KMS-11 (cell line): ENCODE measurements around the gene CCDC127.

Experiments used
- H2AFZ ChIP-seq: fragments of 200-600 bp; sonication (generic); 2 replicates; pipeline ENCODE4 v1.6.1; 2016; ENCODE audit warnings: antibody characterized with exemption, mixed run types, low read depth
- H3K27ac ChIP-seq: fragments of 200-600 bp; sonication (generic); 2 replicates; pipeline ENCODE4 v1.6.1; 2016; ENCODE audit warnings: mild to moderate bottlenecking, mixed run types
- H3K27me3 ChIP-seq: fragments of 200-600 bp; sonication (generic); 2 replicates; pipeline ENCODE4 v1.6.1; 2017; ENCODE audit warnings: mild to moderate bottlenecking, low read depth, mixed run types, moderate library complexity; ENCODE audit not compliant: insufficient read depth
- H3K36me3 ChIP-seq: fragments of 200-600 bp; sonication (generic); 2 replicates; pipeline ENCODE4 v1.6.1; 2017; ENCODE audit warnings: mild to moderate bottlenecking, mixed run types; ENCODE audit not compliant: insufficient read depth
- H3K4me1 ChIP-seq: fragments of 200-600 bp; sonication (generic); 2 replicates; pipeline ENCODE4 v1.6.1; 2016; ENCODE audit warnings: mild to moderate bottlenecking, low read depth, mixed run types; ENCODE audit not compliant: poor library complexity, severe bottlenecking
- H3K4me2 ChIP-seq: fragments of 200-600 bp; sonication (generic); 2 replicates; pipeline ENCODE4 v1.7.0; 2016; ENCODE audit warnings: mild to moderate bottlenecking, mixed run types
- H3K4me3 ChIP-seq: fragments of 200-600 bp; sonication (generic); IDR thresholded peaks from 2 replicates; pipeline ENCODE4 v1.6.1; 2017; ENCODE audit warnings: low read depth, low read length, mixed read lengths; ENCODE audit not compliant: insufficient read depth
- H3K79me2 ChIP-seq: fragments of 200-600 bp; sonication (generic); 2 replicates; pipeline ENCODE4 v1.6.1; 2016; ENCODE audit warnings: low read depth, mixed run types; ENCODE audit not compliant: insufficient read depth
- H3K9ac ChIP-seq: fragments of 200-600 bp; sonication (generic); 2 replicates; pipeline ENCODE4 v1.6.1; 2016; ENCODE audit warnings: mild to moderate bottlenecking, mixed run types
- H4K20me1 ChIP-seq: fragments of 200-600 bp; sonication (generic); 2 replicates; pipeline ENCODE4 v1.6.1; 2016; ENCODE audit warnings: mild to moderate bottlenecking, mixed run types; ENCODE audit not compliant: insufficient read depth
- CTCF ChIP-seq: fragments of 200-600 bp; sonication (generic); conservative IDR thresholded peaks from 2 replicates; pipeline ENCODE4 v1.6.1; 2017; ENCODE audit warnings: low read depth, mild to moderate bottlenecking, antibody characterized with exemption, low read length, moderate library complexity, mixed read lengths

The CCDC127 gene

GRCh38 chr5:200985-201384 is 17.0 kb downstream of the CCDC127 start:
- no peak overlapping the region for H2AFZ ChIP-seq
- H3K4me2 ChIP-seq: no peak overlapping the region

GRCh38 chr5:199950-200645 is 17.9 kb downstream of the CCDC127 start:
- H3K36me3 ChIP-seq: no peaks in the 10 kb centered on the region
- no peaks in the 10 kb centered on the region for H4K20me1 ChIP-seq
- peaks cover 7% of the 10 kb centered on the region; the same call in 1 of the 2 replicates for H3K79me2 ChIP-seq
- H3K27ac ChIP-seq: no peak overlapping the region
- no peak for TF ChIP-seq CTCF
- no peak overlapping the region for H3K4me2 ChIP-seq
- no peaks in the 10 kb centered on the region for H3K4me1 ChIP-seq
- no peak overlapping the region for H3K4me3 ChIP-seq
- H3K27me3 ChIP-seq: no peaks in the 10 kb centered on the region
- H2AFZ ChIP-seq: no peak overlapping the region
- H3K9ac ChIP-seq: no peak overlapping the region

More at GRCh38 chr5:200985-201384, 17.0 kb downstream of the CCDC127 start:
- no peak overlapping the region for H3K9ac ChIP-seq
- no peaks in the 10 kb centered on the region for H4K20me1 ChIP-seq
- peaks cover 3% of the 10 kb centered on the region; the same call in 1 of the 2 replicates for H3K79me2 ChIP-seq
- no peak for TF ChIP-seq CTCF
- H3K4me1 ChIP-seq: no peaks in the 10 kb centered on the region
- H3K27me3 ChIP-seq: no peaks in the 10 kb centered on the region
- H3K4me3 ChIP-seq: no peak overlapping the region
- peaks cover 5% of the 10 kb centered on the region; the same call in 1 of the 2 replicates for H3K36me3 ChIP-seq
- H3K27ac ChIP-seq: no peak overlapping the region

GRCh38 chr5:199197-199949 is 18.6 kb downstream of the CCDC127 start:
- Histone ChIP-seq H3K79me2 (peaks cover 15% of the 10 kb centered on the region; the same call in 1 of the 2 replicates), H4K20me1 (no peaks in the 10 kb centered on the region), H2AFZ (no peak overlapping the region), H3K9ac (no peak overlapping the region), H3K4me2 (no peak overlapping the region), H3K36me3 (peaks cover 5% of the 10 kb centered on the region; the same call in 1 of the 2 replicates), H3K4me3 (no peak overlapping the region), H3K4me1 (no peaks in the 10 kb centered on the region), H3K27ac (no peak overlapping the region), H3K27me3 (no peaks in the 10 kb centered on the region)
- no peak for TF ChIP-seq CTCF

GRCh38 chr5:198516-199196 is 19.3 kb downstream of the CCDC127 start:
- Histone ChIP-seq H3K27me3 (no peaks in the 10 kb centered on the region), H3K4me2 (no peak overlapping the region), H4K20me1 (no peaks in the 10 kb centered on the region), H3K79me2 (peaks cover 22% of the 10 kb centered on the region; the same call in 1 of the 2 replicates), H3K4me3 (no peak overlapping the region), H3K4me1 (no peaks in the 10 kb centered on the region), H3K36me3 (peaks cover 5% of the 10 kb centered on the region; the same call in 1 of the 2 replicates), H3K9ac (no peak overlapping the region), H2AFZ (no peak overlapping the region), H3K27ac (no peak overlapping the region)
- no peak for TF ChIP-seq CTCF
